ENCODE measurements around the gene LDLRAD4. TPM values are rescaled to one million over a fixed set of nuclear protein-coding genes. Genes with fewer than 3 reads are reported as not detected.

LDLRAD4 gene
- total RNA-seq, 1 experiment from 2014 or later = 3.6 TPM

DNA sequence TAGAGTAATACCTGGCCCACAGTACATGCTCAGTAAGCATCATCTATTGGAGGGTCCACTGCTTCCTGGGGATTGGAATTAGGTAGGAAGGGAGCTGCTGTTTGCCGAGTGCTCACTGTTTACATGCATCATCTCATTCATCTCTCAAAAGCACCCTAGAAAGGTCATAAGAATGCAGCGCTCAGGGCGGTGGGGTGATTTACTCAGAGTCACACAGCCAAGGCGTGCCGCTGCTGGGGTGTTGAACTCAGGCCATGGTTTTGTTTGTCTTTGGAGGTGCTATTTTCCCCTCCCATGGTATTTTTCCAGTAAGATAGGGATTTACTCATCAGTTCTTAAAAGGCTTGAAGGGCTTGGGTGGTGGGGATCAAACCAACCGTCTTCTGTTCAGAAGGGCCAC lies 227.5 kb downstream of the LDLRAD4 start:
- Histone ChIP-seq H3K9me3 (ENCODE audit: low read depth, low read length, poor library complexity, severe bottlenecking) (no peaks in the 10 kb centered on the region), H3K36me3 (ENCODE audit: insufficient read depth, low read length, poor library complexity, severe bottlenecking) (no peaks in the 10 kb centered on the region), H3K27me3 (replicated peaks; ENCODE audit: insufficient read depth, low read depth, low read length, poor library complexity) (no peaks in the 10 kb centered on the region), H3K4me1 (ENCODE audit: insufficient read depth, low read length, poor library complexity, severe bottlenecking) (peaks cover 19% of the 10 kb centered on the region), H3K27ac (ENCODE audit: low read depth, low read length, poor library complexity, severe bottlenecking) (no peak overlapping the region), H3K4me3 (ENCODE audit: low read depth, low read length, poor library complexity, severe bottlenecking) (no peak overlapping the region)
- intact Hi-C loops (cut with micrococcal nuclease; ENCODE audit: unreplicated experiment) = loop anchor here (10.0 kb wide), 2 partner anchors 99 to 231 kb away; partner anchors contain the start of gene LDLRAD4
- CTCF ChIA-PET = no interaction called here
- POLR2A ChIA-PET (ENCODE audit: low non-redundant PET) = no interaction called here
- DNase-seq (ENCODE audit: low spot score) = no peak
- BruUV-seq (replicated peaks) = no TSS peak
- TF ChIP-seq EZH2 (IDR thresholded peaks at IDR 0.05; ENCODE audit: borderline replicate concordance, low read depth, low read length, poor library complexity, severe bottlenecking) = no peak
- TF ChIP-seq, protein P1, sequence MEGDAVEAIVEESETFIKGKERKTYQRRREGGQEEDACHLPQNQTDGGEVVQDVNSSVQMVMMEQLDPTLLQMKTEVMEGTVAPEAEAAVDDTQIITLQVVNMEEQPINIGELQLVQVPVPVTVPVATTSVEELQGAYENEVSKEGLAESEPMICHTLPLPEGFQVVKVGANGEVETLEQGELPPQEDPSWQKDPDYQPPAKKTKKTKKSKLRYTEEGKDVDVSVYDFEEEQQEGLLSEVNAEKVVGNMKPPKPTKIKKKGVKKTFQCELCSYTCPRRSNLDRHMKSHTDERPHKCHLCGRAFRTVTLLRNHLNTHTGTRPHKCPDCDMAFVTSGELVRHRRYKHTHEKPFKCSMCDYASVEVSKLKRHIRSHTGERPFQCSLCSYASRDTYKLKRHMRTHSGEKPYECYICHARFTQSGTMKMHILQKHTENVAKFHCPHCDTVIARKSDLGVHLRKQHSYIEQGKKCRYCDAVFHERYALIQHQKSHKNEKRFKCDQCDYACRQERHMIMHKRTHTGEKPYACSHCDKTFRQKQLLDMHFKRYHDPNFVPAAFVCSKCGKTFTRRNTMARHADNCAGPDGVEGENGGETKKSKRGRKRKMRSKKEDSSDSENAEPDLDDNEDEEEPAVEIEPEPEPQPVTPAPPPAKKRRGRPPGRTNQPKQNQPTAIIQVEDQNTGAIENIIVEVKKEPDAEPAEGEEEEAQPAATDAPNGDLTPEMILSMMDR (conservative IDR thresholded peaks at IDR 0.05; ENCODE audit: low read depth, low read length) = no peak

DNA sequence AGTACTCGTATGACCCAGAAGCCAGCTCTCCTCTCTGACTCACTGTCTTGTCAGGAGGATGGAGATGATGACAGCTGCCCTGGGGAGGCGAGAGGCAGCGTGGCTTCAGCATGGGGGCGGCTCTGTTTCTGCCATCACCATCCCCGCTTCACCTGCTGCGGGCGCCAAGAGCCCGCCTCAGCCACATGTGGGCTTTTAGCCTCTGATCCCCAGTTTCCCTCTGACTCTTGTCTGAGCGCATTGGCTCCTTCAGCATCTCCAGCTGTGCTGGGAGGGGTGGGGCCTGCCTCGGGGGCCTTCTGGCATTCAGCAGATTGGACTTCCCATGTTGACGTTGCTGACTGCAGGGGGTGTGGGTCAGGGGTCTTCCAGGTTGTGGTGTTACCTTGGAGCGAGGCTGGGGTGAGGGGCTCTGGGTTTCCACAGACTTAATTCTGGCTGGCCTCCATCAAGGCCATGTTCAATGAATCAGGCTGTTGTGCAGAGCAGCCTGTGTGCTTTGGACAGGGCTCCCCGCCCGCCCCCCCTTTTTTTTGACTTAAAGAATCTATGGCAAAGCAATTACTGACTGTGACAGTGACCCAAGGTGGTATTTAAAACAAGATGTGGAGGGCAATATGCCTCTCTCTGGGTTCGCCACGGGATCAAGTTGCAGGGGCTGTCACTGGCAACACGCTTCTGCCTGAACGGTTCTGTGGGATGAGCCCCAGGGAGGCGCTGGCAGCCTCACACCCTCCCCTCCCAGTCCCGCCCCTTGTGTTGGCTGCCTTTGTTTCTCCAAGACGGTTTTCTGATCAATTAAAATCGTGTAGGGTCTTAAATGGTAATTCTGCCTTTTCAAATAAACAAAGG lies 228.3 kb downstream of the LDLRAD4 start:
- H3K36me3 ChIP-seq (ENCODE audit: insufficient read depth, low read length, poor library complexity, severe bottlenecking) = no peaks in the 10 kb centered on the region
- intact Hi-C loops (cut with micrococcal nuclease; ENCODE audit: unreplicated experiment) = loop anchor here (10.0 kb wide), 2 partner anchors 98 to 232 kb away; partner anchors contain the start of gene LDLRAD4
- no peaks in the 10 kb centered on the region for H3K9me3 ChIP-seq (ENCODE audit: low read depth, low read length, poor library complexity, severe bottlenecking)
- H3K4me3 ChIP-seq (ENCODE audit: low read depth, low read length, poor library complexity, severe bottlenecking) = peak overlapping the region; percentile 13
- peak; percentile 64 for DNase-seq (ENCODE audit: low spot score)
- TF ChIP-seq EZH2 (IDR thresholded peaks at IDR 0.05; ENCODE audit: borderline replicate concordance, low read depth, low read length, poor library complexity, severe bottlenecking) = no peak
- TF ChIP-seq, protein P1 (conservative IDR thresholded peaks at IDR 0.05; ENCODE audit: low read depth, low read length) = no peak
- BruUV-seq (replicated peaks) = no TSS peak
- POLR2A ChIA-PET (ENCODE audit: low non-redundant PET) = no interaction called here
- peaks cover 22% of the 10 kb centered on the region for H3K4me1 ChIP-seq (ENCODE audit: insufficient read depth, low read length, poor library complexity, severe bottlenecking)
- no peaks in the 10 kb centered on the region for H3K27me3 ChIP-seq (replicated peaks; ENCODE audit: insufficient read depth, low read depth, low read length, poor library complexity)
- H3K27ac ChIP-seq (ENCODE audit: low read depth, low read length, poor library complexity, severe bottlenecking) = no peak overlapping the region
- CTCF ChIA-PET = no interaction called here

DNA sequence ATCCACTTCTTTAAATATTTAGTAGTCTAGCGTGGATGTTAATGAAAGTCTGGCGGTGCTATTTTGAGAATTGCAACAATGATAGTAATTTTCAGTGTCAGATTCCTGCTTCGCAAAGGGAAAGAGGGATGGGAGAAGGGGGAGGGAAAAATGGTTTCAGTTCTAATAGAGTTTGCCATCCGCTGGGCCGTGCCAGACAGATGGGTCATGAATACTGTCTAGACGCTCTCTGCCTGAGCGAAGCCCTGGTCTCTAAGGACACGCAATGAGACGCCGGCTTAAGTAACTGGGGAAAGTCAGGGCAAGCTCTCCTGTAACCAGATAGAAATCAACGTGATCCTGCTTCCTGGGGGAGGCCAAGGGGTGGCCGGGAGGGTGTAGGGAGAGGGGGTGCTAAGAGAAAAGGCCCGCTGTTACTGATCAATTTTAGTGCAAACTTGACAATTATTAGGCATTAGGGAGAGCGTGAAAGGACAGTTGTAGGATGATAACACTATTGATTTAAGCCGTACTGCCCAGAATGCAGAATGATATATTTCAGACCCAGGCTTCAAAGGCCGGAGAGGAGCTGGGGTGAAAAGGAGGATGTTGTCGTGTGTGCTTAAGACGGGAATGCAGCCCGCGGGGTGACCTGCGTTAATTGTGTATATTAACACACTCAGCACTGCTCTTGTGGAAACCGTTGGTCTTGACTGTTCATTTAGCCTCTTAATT lies 229.2 kb downstream of the LDLRAD4 start:
- H3K4me3 ChIP-seq (ENCODE audit: low read depth, low read length, poor library complexity, severe bottlenecking) = peak overlapping the region; percentile 13
- peak; percentile 89 for DNase-seq (ENCODE audit: low spot score)
- H3K4me1 ChIP-seq (ENCODE audit: insufficient read depth, low read length, poor library complexity, severe bottlenecking) = peaks cover 32% of the 10 kb centered on the region
- H3K36me3 ChIP-seq (ENCODE audit: insufficient read depth, low read length, poor library complexity, severe bottlenecking) = no peaks in the 10 kb centered on the region
- ChIA-PET CTCF (no interaction called here), POLR2A (ENCODE audit: low non-redundant PET) (no interaction called here)
- TF ChIP-seq, protein P1 (conservative IDR thresholded peaks at IDR 0.05; ENCODE audit: low read depth, low read length) = no peak
- TF ChIP-seq EZH2 (IDR thresholded peaks at IDR 0.05; ENCODE audit: borderline replicate concordance, low read depth, low read length, poor library complexity, severe bottlenecking) = no peak
- intact Hi-C loops (cut with micrococcal nuclease; ENCODE audit: unreplicated experiment) = loop anchor here (10.0 kb wide), 2 partner anchors 97 to 233 kb away; partner anchors contain the start of gene LDLRAD4
- no peak overlapping the region for H3K27ac ChIP-seq (ENCODE audit: low read depth, low read length, poor library complexity, severe bottlenecking)
- H3K9me3 ChIP-seq (ENCODE audit: low read depth, low read length, poor library complexity, severe bottlenecking) = no peaks in the 10 kb centered on the region
- no TSS peak for BruUV-seq (replicated peaks)
- H3K27me3 ChIP-seq (replicated peaks; ENCODE audit: insufficient read depth, low read depth, low read length, poor library complexity) = no peaks in the 10 kb centered on the region

Measured in A673 (cell line).